Esophagus (tissue), 2 donors: ENCODE data around the gene GAPDH. TPM values are rescaled to one million over a fixed set of nuclear protein-coding genes. Genes with fewer than 3 reads are reported as not detected.
"Not testable (repeated sequence)": the region's sequence is repeated elsewhere in the genome, so short reads cannot be mapped to it uniquely, and the experiment has no call there.

Experiments
- H3K27ac ChIP-seq, 2 donors: one replicate each; pipeline ENCODE4 v1.5.1; 2013; ENCODE audit warnings: low read depth in 2 of 2, mild to moderate bottlenecking in 2 of 2, inconsistent platforms in 1 of 2, low read length in 1 of 2, moderate library complexity in 1 of 2
- H3K27me3 ChIP-seq, 2 donors: one replicate each; pipeline ENCODE4 v1.6.1; 2013; ENCODE audit warnings: low read length in 2 of 2, control low read depth in 1 of 2, mild to moderate bottlenecking in 1 of 2; ENCODE audit not compliant: insufficient read depth in 2 of 2, control insufficient read depth in 1 of 2
- H3K36me3 ChIP-seq, 2 donors: one replicate each; pipeline ENCODE4 v1.6.1; 2013; ENCODE audit warnings: low read length in 1 of 2; ENCODE audit not compliant: control insufficient read depth in 2 of 2, insufficient read depth in 2 of 2
- H3K4me1 ChIP-seq, 2 donors: one replicate each; pipeline ENCODE4 v1.6.1; 2013; ENCODE audit warnings: low read length in 1 of 2; ENCODE audit not compliant: control insufficient read depth in 2 of 2, insufficient read depth in 2 of 2
- H3K4me3 ChIP-seq, 2 donors: one replicate each; pipeline ENCODE4 v1.5.1; 2013; ENCODE audit warnings: low read length in 2 of 2, mild to moderate bottlenecking in 2 of 2, low read depth in 1 of 2, moderate library complexity in 1 of 2
- H3K9me3 ChIP-seq, 2 donors: one replicate each; pipeline ENCODE4 v1.6.1; 2013; ENCODE audit warnings: mild to moderate bottlenecking in 2 of 2, low read depth in 1 of 2, low read length in 1 of 2, moderate library complexity in 1 of 2; ENCODE audit not compliant: control insufficient read depth in 2 of 2, insufficient read depth in 1 of 2
- WGBS, 2 donors: extraction: QIAGEN DNeasy Blood & Tissue Kit; methylation state at CpG; one replicate each; pipeline ENCODE4 v1.1.7; 2013; 5-methylcytosine and 5-hydroxymethylcytosine counted together
- polyA plus RNA-seq, 2 donors: library from polyadenylated mRNA; stranded (reverse); fragments of 200-250 nt; gene quantifications; one replicate each; pipeline ENCODE4 v1.2.3, GENCODE V29; 2013
- donor health status: healthy with polysubstance abuse.
- donor health status: Bipolar disorder and iron deficiency.

Gene GAPDH
- polyA plus RNA-seq, 2 donors: 2,765 to 3,567 TPM

DNA sequence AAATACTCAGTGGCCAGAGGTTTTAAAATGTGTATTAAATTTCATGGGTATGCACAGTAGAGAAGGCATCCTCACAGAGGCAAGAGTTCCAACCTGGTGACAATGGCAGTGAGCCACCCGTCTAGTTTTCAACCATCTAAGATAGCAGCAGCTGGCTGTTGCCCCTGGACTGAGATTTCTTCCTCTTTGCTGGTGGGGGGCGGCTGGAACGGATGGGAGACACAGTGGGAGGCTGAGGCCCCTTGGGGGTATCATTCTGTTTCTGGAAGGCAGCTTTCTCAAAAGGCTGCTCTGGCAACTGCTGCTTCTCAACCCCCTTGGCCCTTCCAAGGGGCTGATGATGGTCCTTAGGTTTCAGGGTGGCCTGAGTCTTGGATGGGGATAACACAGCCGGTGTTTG is 22.5 kb downstream of the GAPDH start:
- peaks cover 18 to 32% of the 10 kb centered on the region in 2 donors for H3K36me3 ChIP-seq
- H3K27me3 ChIP-seq: no peaks in the 10 kb centered on the region
- H3K9me3 ChIP-seq: no peaks in the 10 kb centered on the region
- no peak overlapping the region for H3K27ac ChIP-seq
- peaks cover 0 to 5% of the 10 kb centered on the region in 2 donors for H3K4me1 ChIP-seq
- no peak overlapping the region for H3K4me3 ChIP-seq
- WGBS, 2 donors: 87 to 92% methylated on average over 4 of the region's 4 CpGs

DNA sequence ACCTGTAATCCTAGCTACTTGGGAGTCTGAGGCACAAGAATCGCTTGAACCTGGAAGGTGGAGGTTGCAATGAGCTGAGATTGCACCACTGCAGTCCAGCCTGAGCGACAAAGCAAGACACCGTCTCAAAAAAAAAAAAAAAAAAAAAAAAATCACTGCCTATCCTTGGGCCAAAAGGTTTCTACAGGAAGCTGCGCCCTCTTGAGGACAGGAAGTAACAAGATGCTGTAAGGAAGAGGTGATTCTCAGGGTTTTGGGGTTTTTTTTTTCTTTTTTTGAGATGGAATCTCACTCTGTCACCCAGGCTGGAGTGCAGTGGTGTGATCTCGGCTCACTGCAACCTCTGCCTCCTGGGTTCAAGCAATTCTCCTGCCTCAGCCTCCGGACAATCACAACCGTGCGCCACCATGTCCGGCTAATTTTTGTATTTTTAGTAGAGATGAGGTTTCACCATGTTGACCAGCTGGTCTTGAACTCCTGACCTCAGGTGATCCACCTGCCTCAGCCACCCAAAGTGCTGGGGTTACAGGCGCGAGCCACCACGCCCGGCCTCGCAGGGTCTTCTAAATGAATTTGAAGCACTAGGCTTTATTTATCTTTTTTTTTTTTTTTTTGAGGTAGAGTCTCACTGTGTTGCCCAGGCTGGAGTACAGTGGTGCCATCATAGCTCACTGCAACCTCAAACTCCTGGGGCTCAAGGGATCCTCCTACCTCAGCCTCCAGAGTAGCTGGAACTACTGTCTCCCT is 23.9 kb downstream of the GAPDH start:
- 70 to 71% methylated on average over 14 of the region's 14 CpGs for WGBS, 2 donors
- not testable (repeated sequence) for H3K4me1 ChIP-seq, H3K4me3 ChIP-seq, H3K27me3 ChIP-seq, H3K27ac ChIP-seq, H3K9me3 ChIP-seq
- H3K36me3 ChIP-seq: peaks cover 25 to 38% of the 10 kb centered on the region in 2 donors

DNA sequence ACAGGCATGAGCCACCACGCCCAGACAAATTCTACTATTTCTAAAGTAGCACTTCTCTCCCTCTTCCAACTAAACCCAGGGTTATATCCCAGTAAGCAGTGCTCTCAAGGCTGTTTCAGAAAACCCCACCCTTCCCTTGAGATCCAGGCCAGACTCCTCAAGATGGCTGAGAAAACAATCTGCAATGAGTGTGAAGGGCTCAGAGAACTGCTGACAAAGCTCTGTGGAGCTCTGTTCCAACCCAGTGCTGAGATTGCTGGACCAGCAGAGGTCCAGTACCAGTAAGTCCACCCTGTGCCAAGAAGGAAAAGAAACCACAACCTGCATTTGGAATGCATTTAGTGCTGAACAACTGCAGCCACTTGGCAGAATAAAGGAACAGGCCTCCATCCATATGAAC is 25.2 kb downstream of the GAPDH start:
- H3K27me3 ChIP-seq: no peaks in the 10 kb centered on the region
- 89 to 96% methylated on average over 1 of the region's 1 CpG for WGBS, 2 donors
- no peak overlapping the region for H3K4me3 ChIP-seq
- no peaks in the 10 kb centered on the region for H3K9me3 ChIP-seq
- H3K36me3 ChIP-seq: peaks cover 26 to 38% of the 10 kb centered on the region in 2 donors
- H3K27ac ChIP-seq: no peak overlapping the region
- H3K4me1 ChIP-seq: no peaks in the 10 kb centered on the region

DNA sequence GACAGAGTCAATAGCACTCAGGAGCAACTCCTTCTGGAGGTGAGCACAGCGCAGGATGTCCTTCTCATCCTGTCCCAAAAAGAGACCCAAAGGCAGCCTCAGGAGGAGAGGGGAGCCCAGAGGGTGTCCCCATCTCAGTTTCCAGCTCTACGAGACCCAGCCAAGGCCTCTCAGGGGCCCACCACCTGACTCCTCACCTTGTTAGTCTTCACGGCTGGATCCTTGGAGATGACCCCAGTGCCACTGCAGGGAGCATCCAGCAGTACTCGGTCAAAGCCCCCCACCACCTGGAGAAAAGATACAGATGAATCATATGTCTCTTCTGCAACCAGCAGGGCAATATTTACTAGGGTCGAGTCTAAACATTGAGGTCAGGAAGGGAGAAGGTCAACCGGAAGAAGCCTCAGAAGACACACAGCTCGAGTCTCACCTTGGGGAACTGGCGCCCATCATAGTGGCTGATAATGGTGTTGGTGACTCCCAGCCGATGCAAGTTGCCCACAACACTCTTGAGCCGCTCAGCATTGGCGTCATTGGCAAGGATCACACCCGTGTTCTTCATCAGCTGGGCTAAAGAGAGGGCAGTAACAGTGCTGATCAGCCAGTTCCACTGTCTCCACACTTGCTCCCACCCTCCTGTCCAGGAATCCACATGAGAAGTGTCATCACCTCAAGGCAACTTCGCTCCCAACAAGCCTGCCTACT is 26.3 kb downstream of the GAPDH start:
- Histone ChIP-seq H3K27ac (no peak overlapping the region), H3K4me3 (no peak overlapping the region), H3K36me3 (peaks cover 26 to 36% of the 10 kb centered on the region in 2 donors), H3K9me3 (no peaks in the 10 kb centered on the region), H3K27me3 (no peaks in the 10 kb centered on the region), H3K4me1 (no peaks in the 10 kb centered on the region)
- 93 to 94% methylated on average over 12 to 13 of the region's 13 CpGs for WGBS, 2 donors

GRCh38 chr12:6562881-6563280 is 28.6 kb downstream of the GAPDH start:
- 90 to 92% methylated on average over 10 of the region's 10 CpGs for WGBS, 2 donors
- Histone ChIP-seq H3K4me3 (no peak overlapping the region), H3K4me1 (no peaks in the 10 kb centered on the region), H3K27ac (no peak overlapping the region), H3K27me3 (no peaks in the 10 kb centered on the region), H3K36me3 (peaks cover 22 to 33% of the 10 kb centered on the region in 2 donors), H3K9me3 (no peaks in the 10 kb centered on the region)

DNA sequence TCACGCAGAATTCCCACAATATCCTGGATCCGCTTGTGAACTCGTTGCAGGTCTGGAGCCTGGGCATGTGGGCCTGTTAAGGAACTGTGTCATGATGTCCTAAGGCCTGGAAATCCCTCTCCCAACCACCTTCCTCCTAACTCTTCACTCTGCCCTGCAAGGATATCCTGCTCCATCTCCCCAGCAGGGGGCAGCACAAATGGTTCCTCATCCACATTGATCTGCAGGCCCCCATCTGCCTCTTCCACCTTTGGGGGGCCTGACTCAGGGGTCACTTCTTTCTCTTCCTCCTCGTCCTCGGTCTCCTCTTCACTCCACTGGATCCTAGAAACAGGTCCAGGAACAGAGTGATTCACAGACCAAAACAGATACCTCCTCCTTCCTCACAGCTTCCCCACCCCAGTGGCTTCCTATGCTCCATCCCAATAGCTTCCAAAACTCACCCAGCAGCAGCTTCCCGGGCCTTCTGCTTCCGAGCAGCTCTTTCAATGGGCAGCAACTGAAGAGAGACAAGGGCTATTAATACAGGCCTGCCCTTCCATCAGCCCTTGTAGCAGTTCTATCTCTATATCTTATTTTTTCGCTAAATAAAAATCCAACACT is 29.2 kb downstream of the GAPDH start:
- Histone ChIP-seq H3K27ac (no peak overlapping the region), H3K9me3 (no peaks in the 10 kb centered on the region), H3K4me3 (no peak overlapping the region), H3K27me3 (no peaks in the 10 kb centered on the region), H3K36me3 (peaks cover 22 to 33% of the 10 kb centered on the region in 2 donors), H3K4me1 (no peaks in the 10 kb centered on the region)
- 70 to 79% methylated on average over 8 of the region's 8 CpGs for WGBS, 2 donors

DNA sequence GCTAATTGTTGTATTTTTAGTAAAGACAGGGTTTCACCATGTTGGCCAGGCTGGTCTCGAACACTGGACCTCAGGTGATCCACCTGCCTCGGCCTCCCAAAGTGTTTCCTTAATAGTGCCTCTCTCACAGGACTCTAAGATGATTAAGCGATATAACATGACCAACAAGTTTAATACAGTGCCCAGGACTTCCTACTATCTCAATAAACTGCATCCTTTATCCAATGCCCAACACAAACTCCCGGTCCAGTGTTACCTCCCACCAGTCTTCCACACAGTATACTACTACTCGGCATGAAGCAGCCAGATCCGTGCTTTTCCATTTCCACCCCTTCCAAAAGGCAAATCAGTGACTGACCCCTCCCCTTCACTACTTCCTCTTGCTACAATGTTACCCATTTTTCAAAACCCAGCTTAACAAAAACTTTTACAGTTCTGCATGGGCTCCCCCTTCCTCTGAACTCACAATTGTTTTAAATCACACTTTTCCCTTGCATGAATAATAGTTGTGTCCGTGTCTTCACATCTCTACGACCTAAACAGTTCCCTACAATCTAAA is 32.9 kb downstream of the GAPDH start:
- Histone ChIP-seq H3K4me1 (no peaks in the 10 kb centered on the region), H3K27me3 (no peaks in the 10 kb centered on the region), H3K4me3 (peak overlapping the region; percentile 0 to 83), H3K36me3 (peaks cover 15 to 21% of the 10 kb centered on the region in 2 donors), H3K27ac (peak overlapping the region in 1 of 2 donors; percentile 16), H3K9me3 (no peaks in the 10 kb centered on the region)
- WGBS, 2 donors: 40 to 43% methylated on average over 8 of the region's 8 CpGs

DNA sequence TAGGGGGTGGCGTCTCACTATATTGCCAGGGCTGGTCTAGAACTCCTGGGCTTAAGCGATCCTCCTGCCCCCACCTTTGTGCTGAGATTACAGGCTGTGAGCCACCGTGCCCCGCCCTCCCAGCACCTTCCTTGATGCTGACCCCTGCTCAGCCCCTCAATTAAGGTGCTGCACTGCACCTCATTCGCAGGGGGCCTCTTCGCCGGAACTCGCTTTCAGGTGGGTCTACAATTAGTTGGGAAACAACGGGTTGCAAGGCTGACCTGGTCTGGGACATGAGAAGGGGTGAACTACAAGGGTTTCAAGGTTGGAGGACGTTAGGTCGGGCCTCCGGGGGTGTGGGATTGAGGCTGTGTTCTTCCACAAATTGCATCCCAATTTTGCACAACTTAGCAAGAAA is 35.0 kb downstream of the GAPDH start:
- H3K36me3 ChIP-seq: peaks cover 11 to 18% of the 10 kb centered on the region in 2 donors
- no peak overlapping the region for H3K4me3 ChIP-seq
- H3K27me3 ChIP-seq: no peaks in the 10 kb centered on the region
- WGBS, 2 donors: 79 to 84% methylated on average over 12 of the region's 12 CpGs
- H3K27ac ChIP-seq: peak overlapping the region in 1 of 2 donors; percentile 18
- no peaks in the 10 kb centered on the region for H3K4me1 ChIP-seq
- H3K9me3 ChIP-seq: no peaks in the 10 kb centered on the region

DNA sequence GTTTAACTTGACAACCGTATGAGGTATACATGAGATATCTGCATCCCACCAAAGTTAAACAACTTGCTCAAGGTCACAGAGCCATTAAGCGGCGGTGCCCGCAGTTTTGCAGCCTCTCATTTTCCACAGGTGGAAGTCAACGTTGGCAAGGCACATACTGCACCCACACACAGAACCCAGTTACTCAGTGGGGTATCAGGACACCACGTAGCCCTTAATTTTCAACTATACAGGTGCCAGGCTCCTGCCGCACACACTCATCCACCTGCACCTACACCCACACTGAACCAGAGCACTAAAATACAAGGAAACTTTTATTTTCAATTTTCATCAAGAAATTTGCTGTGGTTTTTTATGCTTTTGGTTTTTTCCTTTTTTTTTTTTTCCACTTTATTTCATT is 35.5 kb downstream of the GAPDH start:
- Histone ChIP-seq H3K27me3 (no peaks in the 10 kb centered on the region), H3K4me3 (no peak overlapping the region), H3K4me1 (no peaks in the 10 kb centered on the region), H3K27ac (no peak overlapping the region), H3K9me3 (no peaks in the 10 kb centered on the region), H3K36me3 (peaks cover 16 to 18% of the 10 kb centered on the region in 2 donors)
- WGBS, 2 donors: 67 to 80% methylated on average over 7 of the region's 7 CpGs
